Type B pancreatic cell (in vitro differentiated cells): Measurements from ENCODE around the gene TLCD3A. TPM values are rescaled to one million over a fixed set of nuclear protein-coding genes. Genes with fewer than 3 reads are reported as not detected.

Source experiments
- DNase-seq: peaks from one replicate; pipeline ENCODE4 v3.0.0; 2021; ENCODE audit warnings: mixed read lengths; ENCODE audit not compliant: unreplicated experiment; ENCODE audit errors: extremely low spot score
- H3K27ac Mint-ChIP-seq: 2 replicates; pipeline ENCODE4 v1.8.0; 2021; ENCODE audit warnings: mild to moderate bottlenecking, mixed read lengths
- H3K27me3 Mint-ChIP-seq: 2 replicates; pipeline ENCODE4 v1.8.0; 2021; ENCODE audit warnings: mixed read lengths
- H3K36me3 Mint-ChIP-seq: 2 replicates; pipeline ENCODE4 v1.8.0; 2021; ENCODE audit warnings: mixed read lengths
- H3K4me1 Mint-ChIP-seq: one replicate; pipeline ENCODE4 v1.8.0; 2021; ENCODE audit warnings: mixed read lengths; ENCODE audit not compliant: unreplicated experiment
- H3K4me3 Mint-ChIP-seq: 2 replicates; pipeline ENCODE4 v1.8.0; 2021; ENCODE audit warnings: mild to moderate bottlenecking, mixed read lengths
- H3K9me3 Mint-ChIP-seq: 2 replicates; pipeline ENCODE4 v1.8.0; 2021; ENCODE audit warnings: mixed read lengths
- CTCF ChIP-seq: fragments of 200-600 bp; sonication (generic); conservative IDR thresholded peaks from 2 replicates; pipeline ENCODE4 v1.5.0; 2021; ENCODE audit warnings: antibody characterized with exemption, mild to moderate bottlenecking
- total RNA-seq: library from RNA; stranded (reverse); gene quantifications from 2 replicates; pipeline ENCODE4 v1.2.1, GENCODE V29; 2021; ENCODE audit warnings: low replicate concordance

Gene TLCD3A
- total RNA-seq, 1 donor from 2014 or later: 19.3 TPM

- no peak overlapping the region for H3K4me3 Mint-ChIP-seq
- H3K36me3 Mint-ChIP-seq: peaks cover 42% of the 10 kb centered on the region
- DNase-seq: no peak
- H3K4me1 Mint-ChIP-seq: peaks cover 9% of the 10 kb centered on the region
- H3K9me3 Mint-ChIP-seq: no peaks in the 10 kb centered on the region
- TF ChIP-seq CTCF: no peak
- H3K27ac Mint-ChIP-seq: no peak overlapping the region
- H3K27me3 Mint-ChIP-seq: no peaks in the 10 kb centered on the region
Observed at GRCh38 chr17:760371-760770, 28.0 kb downstream of the TLCD3A start.

- H3K27ac Mint-ChIP-seq: no peak overlapping the region
- peaks cover 21% of the 10 kb centered on the region for H3K36me3 Mint-ChIP-seq
- H3K27me3 Mint-ChIP-seq: no peaks in the 10 kb centered on the region
- no peak overlapping the region for H3K4me3 Mint-ChIP-seq
- no peaks in the 10 kb centered on the region for H3K4me1 Mint-ChIP-seq
- no peaks in the 10 kb centered on the region for H3K9me3 Mint-ChIP-seq
- DNase-seq: no peak
- TF ChIP-seq CTCF: no peak
Observed at GRCh38 chr17:767076-767475, 34.7 kb downstream of the TLCD3A start.

GRCh38 chr17:773016-773415, 40.6 kb downstream of the TLCD3A start:
- DNase-seq: no peak
- TF ChIP-seq CTCF: no peak
- H3K9me3 Mint-ChIP-seq: no peaks in the 10 kb centered on the region
- no peak overlapping the region for H3K27ac Mint-ChIP-seq
- H3K27me3 Mint-ChIP-seq: no peaks in the 10 kb centered on the region
- H3K36me3 Mint-ChIP-seq: peaks cover 46% of the 10 kb centered on the region
- no peak overlapping the region for H3K4me3 Mint-ChIP-seq
- H3K4me1 Mint-ChIP-seq: peaks cover 6% of the 10 kb centered on the region

GRCh38 chr17:773467-774312, 41.3 kb downstream of the TLCD3A start:
- no peaks in the 10 kb centered on the region for H3K9me3 Mint-ChIP-seq
- no peak for DNase-seq
- H3K27ac Mint-ChIP-seq: no peak overlapping the region
- H3K36me3 Mint-ChIP-seq: peaks cover 51% of the 10 kb centered on the region
- no peaks in the 10 kb centered on the region for H3K27me3 Mint-ChIP-seq
- H3K4me3 Mint-ChIP-seq: peak overlapping the region; percentile 15
- H3K4me1 Mint-ChIP-seq: peaks cover 6% of the 10 kb centered on the region
- no peak for TF ChIP-seq CTCF

- Mint-ChIP-seq H3K27ac (no peak overlapping the region), H3K4me1 (peaks cover 6% of the 10 kb centered on the region), H3K36me3 (peaks cover 51% of the 10 kb centered on the region), H3K27me3 (no peaks in the 10 kb centered on the region), H3K9me3 (no peaks in the 10 kb centered on the region), H3K4me3 (peak overlapping the region; percentile 15)
- no peak for DNase-seq
- no peak for TF ChIP-seq CTCF
Observed at GRCh38 chr17:774313-774584, 41.9 kb downstream of the TLCD3A start.
